Measurements from ENCODE around the gene OR52E6. TPM values are rescaled to one million over a fixed set of nuclear protein-coding genes. Genes with fewer than 3 reads are reported as not detected.

The OR52E6 gene
- total RNA-seq, 1 donor from 2014 or later = not detected

GRCh38 chr11:5803982-5804381, 37.7 kb downstream of the OR52E6 start:
- no peak for DNase-seq (ENCODE audit: low spot score)
- ATAC-seq = no peak

GRCh38 chr11:5796541-5796940, 45.2 kb downstream of the OR52E6 start:
- DNase-seq (ENCODE audit: low spot score) = no peak
- no peak for ATAC-seq

- ATAC-seq (no peak), DNase-seq (ENCODE audit: low spot score) (no peak)
These were observed 50.5 kb downstream of the OR52E6 start, which contains the start of gene OR52N1 for GRCh38 chr11:5791165-5791564. Gene OR52N1 (minus strand): TSS chr11:5791265. CDS start chr11:5788816, 2,449 bp downstream.

Other genes with a start within 250 kb of the OR52E6 start
- 0.25 TPM for gene TRIM6, start 245.3 kb downstream of the OR52E6 start, total RNA-seq
- gene TRIM34, start 216.9 kb downstream of the OR52E6 start, total RNA-seq = 1.3 TPM
- 19.4 TPM for gene TRIM5, start 156.8 kb downstream of the OR52E6 start, total RNA-seq
- gene TRIM22, start 152.1 kb downstream of the OR52E6 start, total RNA-seq = 8.0 TPM
- not detected for gene OR56B1, start 105.4 kb downstream of the OR52E6 start, total RNA-seq
- gene OR52N4, start 87.7 kb downstream of the OR52E6 start, total RNA-seq = not detected
- gene OR52N5, start 58.5 kb downstream of the OR52E6 start, total RNA-seq = 0.10 TPM
- gene OR52N1, start 50.6 kb downstream of the OR52E6 start, total RNA-seq = not detected
- not detected for gene OR52N2, start 33.0 kb downstream of the OR52E6 start, total RNA-seq
- not detected for gene OR52E8, start 15.8 kb upstream of the OR52E6 start, total RNA-seq
- gene OR52E4, start 38.7 kb upstream of the OR52E6 start, total RNA-seq = not detected
- gene OR52E5, start 51.3 kb upstream of the OR52E6 start, total RNA-seq = not detected
- gene OR56A3, start 100.4 kb upstream of the OR52E6 start, total RNA-seq = not detected
- gene OR56A5, start 126.6 kb upstream of the OR52E6 start, total RNA-seq = not detected
- not detected for gene OR52L1, start 145.1 kb upstream of the OR52E6 start, total RNA-seq
- gene OR56A4, start 165.0 kb upstream of the OR52E6 start, total RNA-seq = not detected
- not detected for gene OR56A1, start 188.9 kb upstream of the OR52E6 start, total RNA-seq

Data from left lobe of liver (tissue), 2 donors.